GM12878 (cell line): ENCODE measurements around the gene LRRC75B. TPM values are rescaled to one million over a fixed set of nuclear protein-coding genes. Genes with fewer than 3 reads are reported as not detected.

Experiments
- ATAC-seq: fragments of 200-7000 bp; cut with Tn5 transposase; 3 replicates; pipeline ENCODE4 v1.9.1; 2020; ENCODE audit warnings: mild to moderate bottlenecking, moderate library complexity
- BruUV-seq: library from RNA; stranded (reverse); fragments of 400-500 nt; replicated peaks from 2 replicates; lab custom pipeline; 2021; lab: Mats Ljungman, UMichigan
- CTCF ChIA-PET: fragments of 300-600 bp; sonication (Branson Sonifier 250); formaldehyde crosslinking; extraction: SDS; loops from one replicate; lab custom pipeline; 2021; ENCODE audit warnings: inconsistent platforms; lab: Yijun Ruan, JAX
- POLR2A ChIA-PET: fragments of 350-600 bp; formaldehyde crosslinking; extraction: SDS; loops from one replicate; lab custom pipeline; 2021; ENCODE audit warnings: inconsistent platforms; lab: Charles Lee
- RAD21 ChIA-PET: fragments of 300-600 bp; sonication (Branson Sonifier 250); formaldehyde crosslinking; loops from one replicate; lab custom pipeline; 2023; ENCODE audit warnings: antibody characterized with exemption; ENCODE audit not compliant: unreplicated experiment; lab: Charles Lee
- SMC1A ChIA-PET: fragments of 300-600 bp; sonication (Branson Sonifier 250); formaldehyde crosslinking; loops from one replicate; lab custom pipeline; 2023; ENCODE audit not compliant: unreplicated experiment, uncharacterized antibody; lab: Charles Lee
- DNase-seq: peaks from one replicate; pipeline ENCODE4 v3.0.0-alpha.2; 2011; ENCODE audit warnings: low read depth, low spot score
- FAIRE-seq: peaks from 3 replicates; lab custom pipeline; 2011; peaks lifted over from hg19 to GRCh38; lab: Jason Lieb, UNC
- H2AFZ ChIP-seq: 2 replicates; pipeline ENCODE4 v1.6.0; 2011; ENCODE audit warnings: low read depth, low read length, control low read depth; ENCODE audit not compliant: control insufficient read depth
- H3K27ac ChIP-seq: 2 replicates; pipeline ENCODE4 v1.5.1; 2011; ENCODE audit warnings: control low read depth; ENCODE audit not compliant: control insufficient read depth, insufficient read depth
- H3K27me3 ChIP-seq, 2 experiments: replicated peaks in 1 of 2; 2 replicates each; pipeline versions ENCODE4 v1.6.0 to v1.6.1; 2011; ENCODE audit warnings: low read length in 1 of 2; ENCODE audit not compliant: control insufficient read depth in 2 of 2, insufficient read depth in 2 of 2
- H3K36me3 ChIP-seq, 2 experiments: 2 replicates each; pipeline ENCODE4 v1.5.1; 2011; ENCODE audit warnings: low read length in 1 of 2; ENCODE audit not compliant: control insufficient read depth in 2 of 2, insufficient read depth in 2 of 2
- H3K4me1 ChIP-seq: 2 replicates; pipeline ENCODE4 v1.6.1; 2011; ENCODE audit warnings: mild to moderate bottlenecking, low read length, moderate library complexity, mixed read lengths; ENCODE audit not compliant: control insufficient read depth, insufficient read depth
- H3K4me2 ChIP-seq: 2 replicates; pipeline ENCODE4 v1.6.0; 2011; ENCODE audit warnings: control low read depth; ENCODE audit not compliant: control insufficient read depth, insufficient read depth
- H3K4me3 ChIP-seq: fragments of 200-600 bp; sonication (generic); 2 replicates; pipeline ENCODE4 v1.5.1; 2016
- H3K79me2 ChIP-seq: 2 replicates; pipeline ENCODE4 v1.6.0; 2011; ENCODE audit warnings: low read length; ENCODE audit not compliant: control insufficient read depth, insufficient read depth
- H3K9ac ChIP-seq: 2 replicates; pipeline ENCODE4 v1.8.0; 2011; ENCODE audit warnings: low read length, control low read depth, mixed read lengths; ENCODE audit not compliant: control insufficient read depth, insufficient read depth
- H3K9me3 ChIP-seq: replicated peaks from 3 replicates; pipeline ENCODE4 v1.5.1; 2011; ENCODE audit warnings: mild to moderate bottlenecking, low read length; ENCODE audit not compliant: control insufficient read depth, insufficient read depth
- H4K20me1 ChIP-seq: 2 replicates; pipeline ENCODE4 v1.6.0; 2011; ENCODE audit not compliant: control insufficient read depth, insufficient read depth
- SMC3 ChIP-seq: IDR thresholded peaks from 2 replicates; pipeline ENCODE4 v1.6.1; 2011; ENCODE audit warnings: low read length, improper control_type of control experiment, borderline replicate concordance
- WGBS: methylation state at CpG from one replicate; pipeline ENCODE4 v1.1.6; 2016; ENCODE audit warnings: low lambda C conversion rate; ENCODE audit not compliant: insufficient replicate concordance, insufficient coverage; ENCODE audit errors: missing lambda C conversion rate; 5-methylcytosine and 5-hydroxymethylcytosine counted together
- in situ Hi-C: fragments of 300-500 bp; cut with MboI; formaldehyde crosslinking; loops from 9 replicates; pipeline ENCODE4 v1.14.3; 2018; ENCODE audit warnings: mixed read lengths
- intact Hi-C: fragments of 100-400 bp; cut with micrococcal nuclease; formaldehyde crosslinking; loops from one replicate; pipeline ENCODE4 v1.14.2; 2022; ENCODE audit not compliant: unreplicated experiment
- polyA plus RNA-seq, 11 experiments: library from polyadenylated mRNA; depleted of rRNA in 4 of 11; unstranded in 6 of 11; stranded (reverse) in 5 of 11; fragments of >200 nt; fragmentation: Nextera tagmentation in 4 of 11; fragmentation: Illumina TruSeq in 1 of 11; extraction: Ambion mirVana in 4 of 11; extraction: Trizol in 1 of 11; gene quantifications; 1 replicate in 1 of 11; 2 replicates in 10 of 11; pipeline versions ENCODE4 v1.2.1 to v1.2.3, GENCODE V29; 2011 to 2016; ENCODE audit warnings: inconsistent platforms in 2 of 11, missing spikeins in 2 of 11, low read depth in 1 of 11
- total RNA-seq, 4 experiments: library from RNA; depleted of rRNA in 3 of 4; stranded (reverse); fragments of >200 nt in 3 of 4; fragmentation: Illumina TruSeq in 1 of 4; extraction: Trizol in 1 of 4; gene quantifications; 2 replicates each; pipeline versions ENCODE4 v1.2.1 to v1.2.3, GENCODE V29; 2013 to 2021
- TF ChIP-seq, protein P1 (sequence below): fragments of 450-650 bp; formaldehyde crosslinking; IDR thresholded peaks from 2 replicates; pipeline ENCODE4 v1.5.0; 2022; ENCODE audit warnings: mild to moderate bottlenecking, missing genetic modification characterization
- TF ChIP-seq, protein P2 (sequence below): fragments of 450-650 bp; IDR thresholded peaks from 2 replicates; pipeline ENCODE4 v1.6.1; 2017; ENCODE audit warnings: mild to moderate bottlenecking, moderate library complexity

LRRC75B gene
- total and polyA plus RNA-seq, 10 of the 15 experiments (the other 5 are each of a cell fraction or from before 2014, with no cell fraction given), result 0.09 to 0.98 (median 0.11) TPM; not detected in 3

DNA sequence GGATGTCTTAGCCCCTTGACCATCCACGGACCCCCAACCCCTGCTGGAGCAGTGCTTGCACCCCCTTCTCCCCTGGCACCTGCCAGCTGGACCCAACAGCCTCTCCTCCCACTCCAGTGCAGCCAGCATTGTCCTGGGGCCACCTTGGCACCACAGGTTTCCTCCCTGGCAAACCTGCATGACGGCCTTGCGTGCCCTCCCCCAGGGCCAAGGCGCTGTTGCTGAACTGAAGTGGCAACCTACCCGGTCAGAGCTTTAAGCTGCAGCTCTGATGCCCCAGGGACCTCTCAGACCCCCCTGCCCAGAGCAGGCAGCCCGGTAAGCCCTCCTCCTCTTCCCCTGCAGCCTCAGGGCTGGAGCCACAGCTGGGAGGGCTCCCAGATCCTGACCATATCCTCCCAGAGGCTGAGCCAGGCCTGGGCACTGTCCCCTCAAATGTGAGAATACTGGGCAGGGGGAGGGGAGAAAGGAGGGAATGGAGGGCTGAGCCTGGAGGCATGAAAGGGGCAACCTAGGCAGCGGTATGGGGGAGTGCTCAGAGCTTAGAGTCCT lies 1.8 kb upstream of the LRRC75B start:
- Histone ChIP-seq H3K36me3 (no peaks in the 10 kb centered on the region), H3K4me2 (no peak overlapping the region), H3K4me3 (no peak overlapping the region), H3K9ac (no peak overlapping the region), H4K20me1 (no peaks in the 10 kb centered on the region), H3K27ac (no peak overlapping the region), H3K4me1 (no peaks in the 10 kb centered on the region), H2AFZ (no peak overlapping the region)
- WGBS, result 35% methylated on average over 7 of the region's 7 CpGs
- DNase-seq (no peak), FAIRE-seq (no peak)
- SMC1A ChIA-PET, result no interaction called here
- POLR2A ChIA-PET, result no interaction called here
- in situ Hi-C loops, result no loop called here
- RAD21 ChIA-PET, result no interaction called here
- TF ChIP-seq, protein P1, sequence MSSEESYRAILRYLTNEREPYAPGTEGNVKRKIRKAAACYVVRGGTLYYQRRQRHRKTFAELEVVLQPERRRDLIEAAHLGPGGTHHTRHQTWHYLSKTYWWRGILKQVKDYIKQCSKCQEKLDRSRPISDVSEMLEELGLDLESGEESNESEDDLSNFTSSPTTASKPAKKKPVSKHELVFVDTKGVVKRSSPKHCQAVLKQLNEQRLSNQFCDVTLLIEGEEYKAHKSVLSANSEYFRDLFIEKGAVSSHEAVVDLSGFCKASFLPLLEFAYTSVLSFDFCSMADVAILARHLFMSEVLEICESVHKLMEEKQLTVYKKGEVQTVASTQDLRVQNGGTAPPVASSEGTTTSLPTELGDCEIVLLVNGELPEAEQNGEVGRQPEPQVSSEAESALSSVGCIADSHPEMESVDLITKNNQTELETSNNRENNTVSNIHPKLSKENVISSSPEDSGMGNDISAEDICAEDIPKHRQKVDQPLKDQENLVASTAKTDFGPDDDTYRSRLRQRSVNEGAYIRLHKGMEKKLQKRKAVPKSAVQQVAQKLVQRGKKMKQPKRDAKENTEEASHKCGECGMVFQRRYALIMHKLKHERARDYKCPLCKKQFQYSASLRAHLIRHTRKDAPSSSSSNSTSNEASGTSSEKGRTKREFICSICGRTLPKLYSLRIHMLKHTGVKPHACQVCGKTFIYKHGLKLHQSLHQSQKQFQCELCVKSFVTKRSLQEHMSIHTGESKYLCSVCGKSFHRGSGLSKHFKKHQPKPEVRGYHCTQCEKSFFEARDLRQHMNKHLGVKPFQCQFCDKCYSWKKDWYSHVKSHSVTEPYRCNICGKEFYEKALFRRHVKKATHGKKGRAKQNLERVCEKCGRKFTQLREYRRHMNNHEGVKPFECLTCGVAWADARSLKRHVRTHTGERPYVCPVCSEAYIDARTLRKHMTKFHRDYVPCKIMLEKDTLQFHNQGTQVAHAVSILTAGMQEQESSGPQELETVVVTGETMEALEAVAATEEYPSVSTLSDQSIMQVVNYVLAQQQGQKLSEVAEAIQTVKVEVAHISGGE (CRISPR knock-in tag), result no peak
- no peak for TF ChIP-seq SMC3
- TF ChIP-seq, protein P2, sequence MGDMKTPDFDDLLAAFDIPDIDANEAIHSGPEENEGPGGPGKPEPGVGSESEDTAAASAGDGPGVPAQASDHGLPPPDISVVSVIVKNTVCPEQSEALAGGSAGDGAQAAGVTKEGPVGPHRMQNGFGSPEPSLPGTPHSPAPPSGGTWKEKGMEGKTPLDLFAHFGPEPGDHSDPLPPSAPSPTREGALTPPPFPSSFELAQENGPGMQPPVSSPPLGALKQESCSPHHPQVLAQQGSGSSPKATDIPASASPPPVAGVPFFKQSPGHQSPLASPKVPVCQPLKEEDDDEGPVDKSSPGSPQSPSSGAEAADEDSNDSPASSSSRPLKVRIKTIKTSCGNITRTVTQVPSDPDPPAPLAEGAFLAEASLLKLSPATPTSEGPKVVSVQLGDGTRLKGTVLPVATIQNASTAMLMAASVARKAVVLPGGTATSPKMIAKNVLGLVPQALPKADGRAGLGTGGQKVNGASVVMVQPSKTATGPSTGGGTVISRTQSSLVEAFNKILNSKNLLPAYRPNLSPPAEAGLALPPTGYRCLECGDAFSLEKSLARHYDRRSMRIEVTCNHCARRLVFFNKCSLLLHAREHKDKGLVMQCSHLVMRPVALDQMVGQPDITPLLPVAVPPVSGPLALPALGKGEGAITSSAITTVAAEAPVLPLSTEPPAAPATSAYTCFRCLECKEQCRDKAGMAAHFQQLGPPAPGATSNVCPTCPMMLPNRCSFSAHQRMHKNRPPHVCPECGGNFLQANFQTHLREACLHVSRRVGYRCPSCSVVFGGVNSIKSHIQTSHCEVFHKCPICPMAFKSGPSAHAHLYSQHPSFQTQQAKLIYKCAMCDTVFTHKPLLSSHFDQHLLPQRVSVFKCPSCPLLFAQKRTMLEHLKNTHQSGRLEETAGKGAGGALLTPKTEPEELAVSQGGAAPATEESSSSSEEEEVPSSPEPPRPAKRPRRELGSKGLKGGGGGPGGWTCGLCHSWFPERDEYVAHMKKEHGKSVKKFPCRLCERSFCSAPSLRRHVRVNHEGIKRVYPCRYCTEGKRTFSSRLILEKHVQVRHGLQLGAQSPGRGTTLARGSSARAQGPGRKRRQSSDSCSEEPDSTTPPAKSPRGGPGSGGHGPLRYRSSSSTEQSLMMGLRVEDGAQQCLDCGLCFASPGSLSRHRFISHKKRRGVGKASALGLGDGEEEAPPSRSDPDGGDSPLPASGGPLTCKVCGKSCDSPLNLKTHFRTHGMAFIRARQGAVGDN, result no peak
- TF ChIP-seq, all 136 proteins: peak for 0
- H3K79me2 ChIP-seq, result no peaks in the 10 kb centered on the region
- ATAC-seq, result no peak
- BruUV-seq, result no TSS peak
- H3K9me3 ChIP-seq, result no peaks in the 10 kb centered on the region
- intact Hi-C loops, result no loop called here
- CTCF ChIA-PET, result interaction anchor here (1.2 kb wide), 1 partner anchor 9 kb away, joined by 3 read pairs; no protein-coding TSS in a partner anchor
- no peaks in the 10 kb centered on the region for H3K27me3 ChIP-seq
